HG03571 (cell line): Measurements from ENCODE around the gene LGALS4.
"Not testable (repeated sequence)": the region's sequence is repeated elsewhere in the genome, so short reads cannot be mapped to it uniquely, and the experiment has no call there.

ENCODE experiments used
- ATAC-seq: cut with Tn5 transposase; IDR thresholded peaks from one replicate; pipeline ENCODE4 v1.9.1; 2021; ENCODE audit not compliant: unreplicated experiment

The LGALS4 gene

DNA sequence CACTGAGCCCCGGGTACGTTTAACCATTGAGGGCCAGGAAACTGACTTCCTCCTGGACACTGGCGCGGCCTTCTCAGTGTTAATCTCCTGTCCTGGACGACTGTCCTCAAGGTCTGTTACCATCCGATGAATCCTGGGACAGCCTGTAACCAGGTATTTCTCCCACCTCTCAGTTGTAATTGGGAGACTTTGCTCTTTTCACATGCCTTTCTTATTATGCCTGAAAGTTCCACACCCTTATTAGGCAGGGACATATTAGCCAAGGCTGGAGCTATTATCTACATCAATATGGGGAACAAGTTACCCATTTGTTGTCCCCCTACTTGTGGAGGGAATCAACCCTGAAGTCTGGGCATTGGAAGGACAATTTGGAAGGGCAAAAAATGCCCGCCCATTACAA lies 13.2 kb upstream of the LGALS4 start:
- ATAC-seq = not testable (repeated sequence)

DNA sequence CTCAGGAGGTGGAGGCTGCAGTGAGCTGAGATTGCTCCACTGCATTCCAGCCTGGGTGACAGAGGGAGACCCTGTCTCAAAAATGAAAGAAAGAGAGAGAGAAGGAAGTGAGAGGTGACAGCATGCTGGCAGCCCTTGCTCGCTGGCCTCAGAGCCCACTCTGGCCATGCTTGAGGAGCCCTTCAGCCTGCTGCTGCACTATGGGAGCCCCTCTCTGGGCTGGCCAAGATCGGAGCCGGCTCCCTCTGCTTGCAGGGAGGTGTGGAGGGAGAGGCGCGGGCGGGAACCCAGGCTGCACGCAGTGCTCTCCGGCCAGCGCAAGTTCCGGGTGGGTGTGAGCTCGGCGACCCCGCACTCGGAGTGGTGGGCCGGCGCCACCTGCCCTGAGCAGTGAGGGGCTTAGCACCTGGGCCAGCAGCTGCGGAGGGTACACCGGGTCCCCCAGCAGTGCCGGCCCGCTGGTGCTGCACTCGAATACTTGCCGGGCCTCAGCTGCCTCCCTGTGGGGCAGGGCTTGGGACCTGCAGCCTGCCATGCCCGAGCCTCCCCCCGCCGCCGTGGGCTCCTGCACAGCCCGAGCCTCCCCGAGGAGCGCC lies 8.6 kb upstream of the LGALS4 start:
- ATAC-seq = not testable (repeated sequence)

DNA sequence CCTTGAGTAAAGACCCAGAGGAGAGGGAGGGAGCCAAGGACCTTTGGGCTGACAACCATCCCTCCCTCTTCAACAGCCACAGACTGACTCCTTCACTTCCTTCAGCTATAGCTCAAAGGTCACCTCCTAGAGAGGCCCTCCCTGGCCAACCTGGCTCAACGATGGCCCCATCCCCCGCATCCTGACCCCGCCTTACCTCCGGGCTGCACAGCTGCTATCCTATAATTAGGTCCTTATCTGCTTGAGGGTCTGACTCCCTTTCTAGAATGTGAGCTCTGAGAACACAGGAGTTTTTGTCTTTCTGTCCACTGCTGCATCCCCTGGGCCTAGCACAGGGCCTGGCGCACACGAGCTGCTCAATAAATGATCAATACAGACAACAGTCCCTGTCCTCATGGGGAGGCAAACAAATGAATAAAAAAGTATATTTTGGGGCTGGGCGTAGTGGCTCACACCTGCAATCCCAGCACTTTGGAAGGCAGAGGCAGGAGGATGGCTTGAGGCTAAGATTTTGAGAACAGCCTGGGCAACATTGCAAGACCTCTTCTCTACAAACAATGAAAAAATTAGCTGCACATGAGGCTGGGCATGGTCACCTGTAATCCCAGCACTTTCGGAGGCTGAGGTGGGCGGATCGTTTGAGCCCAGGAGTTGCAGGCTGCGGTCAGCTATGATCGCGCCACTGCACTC lies 6.6 kb upstream of the LGALS4 start:
- ATAC-seq = no peak

DNA sequence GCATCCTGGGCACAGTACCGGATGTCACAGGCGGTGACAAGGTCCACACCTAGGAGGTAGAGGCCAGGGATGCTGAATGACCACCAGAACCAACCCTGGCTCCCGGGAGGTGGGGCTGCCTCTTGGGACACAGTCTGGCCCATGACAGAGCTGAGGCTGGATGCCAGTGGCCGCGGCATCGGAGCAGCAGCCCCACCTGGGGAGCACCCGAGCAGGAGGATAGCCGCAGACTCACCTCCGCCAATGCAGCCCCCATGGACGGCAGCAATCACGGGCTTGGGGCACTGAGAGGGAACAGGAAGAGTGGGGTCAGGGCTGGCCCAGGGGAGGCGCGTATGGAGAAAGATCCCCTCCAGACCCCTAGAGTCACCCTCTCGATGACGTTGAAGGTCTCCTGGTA lies 4.3 kb upstream of the LGALS4 start:
- no peak for ATAC-seq

DNA sequence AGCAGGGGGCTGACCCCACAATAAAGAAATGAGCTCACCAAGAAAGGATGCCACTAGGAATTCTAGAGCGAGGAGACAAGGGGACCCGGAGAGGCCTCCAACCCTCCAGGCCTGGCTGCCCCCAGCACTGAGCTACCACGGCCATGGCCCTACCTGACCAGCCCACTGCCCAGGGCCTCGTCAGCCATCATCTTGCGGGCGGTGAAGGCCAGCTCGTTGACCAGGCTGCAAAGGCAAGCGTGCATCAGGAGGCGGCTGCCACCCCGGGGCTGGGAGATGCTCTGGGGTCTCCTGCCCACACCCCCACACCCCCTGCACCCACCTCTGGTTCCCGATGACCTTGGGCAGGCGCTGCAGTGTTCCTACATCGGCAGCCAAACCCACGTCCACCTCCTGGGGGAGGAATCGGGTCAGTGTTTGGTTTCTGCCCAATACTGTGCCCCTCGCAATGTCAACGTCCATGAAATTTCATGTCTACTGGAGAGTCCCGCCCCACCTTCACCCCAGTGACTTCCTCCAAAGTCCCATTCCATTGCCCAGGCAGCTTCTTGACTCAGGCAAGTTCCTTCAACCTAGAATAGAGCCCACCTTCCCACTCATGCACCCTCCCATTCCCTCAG lies 3.5 kb upstream of the LGALS4 start:
- ATAC-seq = no peak

DNA sequence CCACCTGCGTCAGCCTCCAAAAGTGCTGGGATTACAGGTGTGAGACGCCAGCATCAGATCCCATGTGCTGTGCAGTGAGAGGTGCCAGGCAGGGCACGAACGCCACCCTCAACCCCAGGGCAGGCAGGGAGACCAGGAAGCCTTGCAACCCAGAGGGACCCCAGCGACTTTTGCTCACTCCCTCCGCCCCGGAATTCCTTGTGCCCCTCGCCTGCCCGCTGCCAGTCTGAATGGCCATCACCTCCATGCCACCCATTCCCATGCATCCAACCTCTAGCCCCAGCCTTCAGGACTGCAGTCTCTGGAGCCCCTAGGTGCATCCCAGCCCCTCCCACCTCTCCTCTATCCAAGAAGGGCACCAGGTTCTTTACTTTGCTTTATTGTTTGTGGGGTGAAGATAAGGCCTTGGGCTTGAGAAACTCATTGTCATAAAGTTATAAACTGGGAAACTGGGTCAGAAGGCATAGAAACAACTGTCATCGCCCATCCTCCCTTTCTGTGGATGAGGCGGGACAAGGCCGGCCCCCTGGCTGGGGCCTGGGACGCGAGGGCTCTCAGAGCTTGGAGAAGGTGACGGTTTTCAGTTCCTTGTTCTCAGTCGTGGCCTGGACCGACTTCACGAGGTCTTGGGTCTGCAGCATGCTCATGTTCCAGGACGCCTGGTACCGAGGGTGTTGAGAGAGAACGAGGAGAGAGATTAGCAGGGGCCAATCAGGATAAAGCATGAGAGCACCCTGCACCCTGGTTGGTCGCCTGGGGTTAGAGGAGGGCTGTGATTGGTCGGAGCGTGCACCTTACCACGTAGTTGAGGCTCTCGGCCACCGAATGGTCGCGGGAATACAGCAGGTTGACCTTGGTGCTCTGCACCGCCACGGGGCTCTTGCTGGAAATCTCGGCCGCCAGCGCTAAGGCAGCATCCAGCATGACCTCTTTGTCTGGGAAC lies 2.6 kb upstream of the LGALS4 start:
- no peak for ATAC-seq

DNA sequence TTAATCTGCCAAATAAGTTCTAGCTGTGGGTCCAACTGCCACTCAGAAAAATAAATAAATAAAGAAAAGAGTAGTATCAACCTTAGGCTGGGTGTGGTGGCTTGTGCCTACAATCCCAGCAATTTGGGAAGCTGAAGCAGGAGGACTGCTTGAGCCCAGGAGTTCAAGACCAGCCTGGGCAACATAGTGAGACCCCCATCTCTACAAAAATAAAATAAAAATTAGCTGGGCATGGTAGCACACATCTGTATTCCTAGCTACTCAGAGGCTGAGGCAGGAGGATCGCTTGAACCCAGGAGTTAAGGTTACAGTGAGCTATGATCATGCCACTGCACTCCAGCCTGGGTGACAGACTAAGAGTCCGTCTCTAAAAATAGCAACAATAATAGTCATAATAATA lies 1.2 kb upstream of the LGALS4 start:
- ATAC-seq = not testable (repeated sequence)

DNA sequence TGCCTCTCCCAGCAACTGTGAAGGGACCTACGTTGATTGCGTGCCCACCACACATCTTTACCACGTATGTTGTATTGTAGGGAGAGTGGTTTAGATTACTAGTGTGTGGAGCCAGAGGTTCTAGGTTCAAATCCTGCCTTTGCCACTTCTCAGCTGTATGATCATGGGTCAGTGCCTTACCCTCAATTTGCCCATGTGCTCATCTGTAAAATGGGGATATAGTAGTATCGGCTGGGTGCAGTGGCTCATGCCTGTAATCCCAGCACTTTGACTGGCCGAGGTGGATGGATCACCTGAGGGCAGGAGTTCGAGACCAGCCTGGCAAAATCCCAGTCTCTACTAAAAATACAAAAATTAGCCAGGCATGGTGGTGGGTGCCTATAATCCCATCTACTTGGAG lies 578 bp upstream of the LGALS4 start:
- ATAC-seq = no peak

DNA sequence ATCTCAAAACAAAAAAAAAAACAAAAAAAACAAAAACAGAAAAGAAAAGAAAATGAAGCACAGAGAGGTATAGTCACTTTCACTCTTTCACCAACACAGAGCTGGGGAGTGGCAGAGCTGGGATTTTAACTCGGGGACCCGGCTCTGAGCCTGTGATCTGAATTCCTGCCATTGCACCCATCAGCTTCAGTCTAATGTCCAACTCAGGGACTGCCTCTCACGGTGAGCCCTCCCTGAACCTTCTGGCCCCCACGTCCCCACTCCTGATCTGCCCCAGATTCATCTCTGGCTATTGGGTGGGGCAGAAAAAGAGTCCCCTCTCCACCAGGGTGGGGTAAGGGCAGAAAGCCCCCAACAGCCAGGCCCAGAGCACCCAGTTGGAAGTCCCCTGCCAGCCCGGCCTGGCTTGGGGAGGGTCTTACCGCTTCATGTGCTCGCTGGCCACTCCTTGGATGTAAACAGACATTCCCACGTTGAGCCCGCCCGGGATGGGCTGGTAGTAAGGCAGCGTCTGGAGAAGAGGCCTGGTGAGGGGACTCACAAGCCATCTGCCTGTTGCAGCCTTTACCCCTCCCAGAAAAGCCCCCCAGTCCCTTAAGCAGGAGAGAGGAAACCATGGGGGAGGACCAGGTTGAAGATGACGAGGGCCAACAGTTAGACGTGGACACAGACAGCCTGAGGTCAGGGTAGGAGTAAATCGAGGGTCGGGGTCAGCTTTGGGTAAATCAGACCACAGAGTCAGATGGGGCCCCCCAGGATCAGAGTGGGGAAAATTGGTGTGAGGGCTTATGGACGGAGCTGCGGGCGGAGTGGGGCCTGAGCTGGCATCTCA lies 520 bp downstream of the LGALS4 start:
- ATAC-seq = no peak

DNA sequence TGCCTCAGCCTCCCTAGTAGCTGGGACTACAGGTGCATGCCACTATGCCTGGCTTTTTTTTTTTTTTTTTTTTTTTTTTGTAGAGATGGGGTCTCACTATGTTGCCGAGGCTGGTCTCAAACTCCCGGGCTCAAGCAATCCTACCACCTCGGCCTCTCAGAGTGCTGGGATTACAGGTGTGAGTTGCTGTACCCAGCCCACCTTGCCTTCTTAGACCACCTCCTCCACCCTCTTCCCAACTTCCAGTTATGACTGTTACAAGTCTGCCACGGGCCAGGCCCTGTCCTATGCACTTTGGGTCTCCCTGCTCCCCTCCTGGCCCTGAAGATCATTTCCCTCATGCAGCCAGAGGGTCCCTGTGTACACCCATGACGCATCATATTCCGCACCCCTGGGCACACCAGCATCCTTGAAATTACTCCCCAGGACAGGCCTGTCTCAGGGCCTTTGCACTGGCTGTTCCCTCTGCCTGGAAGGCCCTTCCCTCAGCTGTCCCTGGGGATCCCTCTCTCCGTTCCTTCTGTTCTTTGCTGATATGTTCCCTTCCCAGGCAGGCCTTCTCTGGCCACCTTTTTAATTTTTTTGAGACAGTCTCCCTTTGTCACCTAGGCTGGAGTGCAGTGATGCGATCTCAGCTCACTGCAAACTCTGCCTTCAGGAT lies 3.0 kb downstream of the LGALS4 start:
- ATAC-seq = no peak

DNA sequence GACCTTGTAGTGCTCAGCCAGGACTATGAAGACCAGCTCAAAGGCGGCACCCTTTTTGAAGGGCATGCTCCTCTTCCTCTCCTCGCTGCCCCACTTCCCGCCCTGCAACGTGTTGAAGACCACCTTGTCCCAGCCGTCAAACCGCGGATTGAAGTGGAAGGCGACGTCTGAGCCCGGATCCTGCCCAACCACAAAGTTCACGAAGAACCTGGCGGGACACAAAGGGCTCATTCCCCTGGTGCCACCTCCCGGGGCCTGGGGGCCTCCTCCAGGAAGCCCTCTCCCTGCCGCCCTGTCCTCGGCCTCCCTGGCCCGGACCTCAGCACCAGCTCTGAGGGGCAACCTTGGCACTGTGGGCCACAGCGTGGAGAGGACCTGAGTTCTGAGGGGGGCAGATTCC lies 4.0 kb downstream of the LGALS4 start:
- no peak for ATAC-seq

DNA sequence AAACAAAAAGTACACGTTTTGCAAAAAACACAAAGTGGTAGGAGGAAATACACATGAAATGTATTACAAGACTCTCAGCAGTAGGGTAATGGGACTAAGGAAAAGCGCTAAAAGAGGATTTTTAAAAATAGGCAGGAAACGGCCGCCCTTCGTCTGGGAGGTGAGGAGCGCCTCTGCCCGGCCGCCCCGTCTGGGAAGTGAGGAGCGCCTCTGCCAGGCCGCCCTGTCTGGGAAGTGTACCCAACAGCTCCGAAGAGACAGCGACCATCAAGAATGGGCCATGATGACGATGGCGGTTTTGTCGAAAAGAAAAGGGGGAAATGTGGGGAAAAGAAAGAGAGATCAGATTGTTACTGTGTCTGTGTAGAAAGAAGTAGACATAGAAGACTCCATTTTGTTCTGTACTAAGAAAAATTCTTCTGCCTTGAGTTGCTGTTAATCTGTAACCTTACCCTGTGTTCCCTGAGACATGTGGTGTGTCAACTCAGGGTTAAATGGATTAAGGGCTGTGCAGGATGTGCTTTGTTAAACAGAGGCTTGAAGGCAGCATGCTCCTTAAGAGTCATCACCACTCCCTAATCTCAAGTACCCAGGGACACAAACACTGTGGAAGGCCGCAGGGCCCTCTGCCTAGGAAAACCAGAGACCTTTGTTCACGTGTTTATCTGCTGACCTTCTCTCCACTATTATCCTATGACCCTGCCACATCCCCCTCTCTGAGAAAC lies 5.2 kb downstream of the LGALS4 start:
- not testable (repeated sequence) for ATAC-seq

DNA sequence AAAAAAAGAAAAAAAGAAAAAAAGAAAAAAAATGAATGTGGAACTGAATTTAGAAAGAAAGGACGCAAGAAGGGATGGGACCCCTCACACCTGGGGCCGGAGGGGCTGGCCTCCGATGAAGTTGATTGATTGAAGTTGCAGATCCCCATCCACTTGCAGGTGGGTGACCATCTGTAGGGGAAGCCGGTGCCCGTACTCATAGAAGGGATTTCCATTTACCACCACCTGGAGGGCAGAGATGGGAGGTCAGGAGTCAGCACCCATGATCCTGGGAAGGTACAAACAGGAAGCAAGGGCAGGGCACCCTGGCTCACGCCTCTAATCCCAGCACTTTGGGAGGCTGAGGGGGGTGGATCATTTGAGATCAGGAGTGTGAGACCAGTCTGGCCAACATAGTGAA lies 6.4 kb downstream of the LGALS4 start:
- no peak for ATAC-seq

DNA sequence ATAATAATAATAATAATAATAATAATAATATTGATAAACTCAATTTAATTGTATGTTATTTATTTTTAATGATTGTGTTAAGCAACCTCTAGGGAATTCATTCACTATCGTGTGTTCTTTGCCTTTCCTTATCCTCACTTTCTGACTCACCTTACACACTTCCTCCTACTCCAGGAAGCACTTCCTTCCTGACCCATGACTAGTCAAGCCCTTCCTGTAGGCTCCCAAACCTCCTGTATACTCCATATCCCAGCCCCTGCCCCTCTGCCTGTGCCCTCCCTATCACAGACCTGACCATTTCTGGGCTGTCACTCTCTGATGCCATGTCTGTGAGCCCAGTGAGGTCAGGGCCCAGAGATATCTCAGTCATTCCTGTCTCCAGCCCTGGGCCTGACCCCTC lies 7.6 kb downstream of the LGALS4 start:
- ATAC-seq = no peak

DNA sequence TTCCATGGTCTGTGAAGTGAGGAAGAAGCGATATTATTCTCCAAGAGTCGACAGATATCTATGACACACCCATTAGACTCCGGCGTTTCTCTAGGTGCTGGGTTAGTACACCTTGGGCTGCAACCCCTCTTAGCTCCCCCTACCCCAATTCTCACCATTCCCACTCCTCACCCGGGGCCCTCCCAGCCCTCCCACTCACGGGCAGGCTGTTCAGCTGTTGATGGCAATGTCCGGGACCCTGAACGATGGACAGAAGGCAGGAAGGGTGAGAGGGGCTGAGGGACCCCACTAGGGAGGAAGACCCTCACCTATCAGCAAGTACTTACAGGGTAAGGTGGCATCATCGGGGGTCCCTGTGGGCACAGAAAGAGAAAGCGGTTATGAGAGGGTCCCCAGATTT lies 9.2 kb downstream of the LGALS4 start:
- no peak for ATAC-seq

DNA sequence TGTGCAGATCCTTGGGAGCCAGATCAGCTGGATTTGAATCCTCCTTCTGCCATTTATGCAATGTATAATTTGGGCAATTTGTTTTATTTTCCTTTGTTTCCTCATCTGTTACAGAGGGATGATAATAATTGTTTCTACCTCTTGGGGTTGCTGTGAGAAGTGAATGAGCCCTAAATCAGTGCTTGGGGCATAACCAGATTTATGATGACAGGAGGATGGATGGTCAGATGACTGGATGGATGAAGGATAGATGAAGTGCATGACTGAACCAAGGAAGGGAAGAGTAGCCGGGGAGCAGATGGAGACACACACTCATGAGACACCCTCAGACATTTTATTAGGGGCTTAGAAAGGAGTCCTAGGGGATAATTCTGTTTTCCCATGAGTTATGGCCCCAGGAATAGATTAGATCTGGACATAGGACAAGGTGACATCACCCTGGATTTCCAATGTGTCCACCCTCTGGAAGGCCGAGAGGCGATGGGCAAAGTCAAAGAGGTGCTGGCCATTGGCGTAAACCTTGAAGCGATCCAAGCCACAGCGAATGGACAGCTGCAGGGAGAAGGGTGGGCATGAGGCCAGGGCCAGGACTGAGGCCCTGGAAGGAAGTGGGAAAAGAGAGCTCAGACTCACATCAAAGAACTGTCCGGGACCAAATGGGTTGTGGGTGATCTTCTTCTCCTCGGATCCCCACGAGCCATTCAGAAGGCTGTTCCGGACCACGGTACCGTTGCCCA lies 11.2 kb downstream of the LGALS4 start:
- no peak for ATAC-seq

DNA sequence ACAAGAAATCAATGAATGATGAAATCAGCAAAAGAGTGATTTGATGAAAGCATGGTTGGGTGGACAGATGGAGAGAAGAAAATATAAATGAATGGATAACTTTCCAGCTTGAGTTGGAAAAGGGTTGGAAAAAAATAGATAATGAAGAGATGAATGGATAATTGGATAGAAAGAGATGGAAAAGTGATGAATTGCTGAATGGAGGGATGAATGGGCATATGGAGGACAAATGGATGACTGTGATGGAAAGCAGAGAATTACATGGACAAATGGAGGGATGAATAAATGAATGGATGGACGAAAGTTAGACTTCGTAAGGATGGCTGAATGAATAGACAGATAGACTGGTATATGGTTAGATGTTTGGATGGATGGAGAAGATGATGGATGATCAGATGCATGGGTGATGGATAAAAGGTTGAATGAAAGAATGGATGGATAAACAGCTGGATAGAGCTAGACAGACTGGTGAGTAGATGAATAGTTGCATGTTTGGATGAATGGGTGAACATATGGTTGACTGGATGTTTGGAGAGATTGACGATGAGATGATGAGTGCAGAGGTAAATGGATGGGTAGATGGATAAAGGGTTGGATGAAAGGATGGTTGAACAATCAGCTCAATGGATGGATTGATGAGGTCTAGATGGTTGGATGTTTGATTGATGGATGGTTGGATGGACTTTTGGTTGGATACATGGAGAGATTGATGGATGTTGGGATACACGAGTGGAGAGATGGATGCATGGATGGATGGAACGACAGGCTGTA lies 12.0 kb downstream of the LGALS4 start:
- ATAC-seq = no peak

DNA sequence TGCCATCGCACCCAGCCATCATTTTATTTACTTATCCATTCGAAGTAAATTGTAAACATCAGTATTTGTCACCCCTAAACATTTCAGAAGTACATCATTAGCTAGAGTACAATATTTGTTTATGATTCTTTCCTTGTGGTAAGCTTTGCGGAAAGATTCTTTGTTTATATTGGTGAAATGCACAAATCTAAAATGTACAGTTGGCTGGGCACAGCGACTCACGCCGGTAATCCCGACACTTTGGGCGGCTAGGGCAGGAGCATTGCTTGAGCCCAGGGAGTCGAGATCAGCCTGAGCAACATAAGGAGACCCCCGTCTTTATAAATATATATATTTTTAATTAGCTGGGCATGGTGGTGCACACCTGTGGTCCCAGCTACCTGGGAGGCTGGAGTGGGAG lies 13.6 kb downstream of the LGALS4 start:
- no peak for ATAC-seq
